Left forelimb (tissue), 1 donor: ENCODE measurements around the gene PHACTR3.
A peak's percentile ranks its signal among the peaks of the same experiment; 100 is the strongest.

Source experiments
- DNase-seq: peaks from one replicate; pipeline ENCODE4 v3.0.0-alpha.2; 2018; ENCODE audit warnings: low spot score

PHACTR3 gene

GRCh38 chr20:59671661-59672471 lies 67.5 kb downstream of the PHACTR3 start:
- DNase-seq: peak; percentile 36

- DNase-seq: peak; percentile 36
Measured at GRCh38 chr20:59672576-59672975, 68.2 kb downstream of the PHACTR3 start.

- peak; percentile 56 for DNase-seq
Measured at GRCh38 chr20:59673288-59673997, 69.1 kb downstream of the PHACTR3 start.

- DNase-seq: peak; percentile 15
Measured at GRCh38 chr20:59673998-59674445, 69.7 kb downstream of the PHACTR3 start.

GRCh38 chr20:59676126-59676850 lies 71.9 kb downstream of the PHACTR3 start:
- peak; percentile 62 for DNase-seq

GRCh38 chr20:59676851-59677182 lies 72.5 kb downstream of the PHACTR3 start:
- DNase-seq: no peak

- DNase-seq: no peak
Measured at GRCh38 chr20:59677586-59677985, 73.2 kb downstream of the PHACTR3 start.

GRCh38 chr20:59678288-59678687 lies 73.9 kb downstream of the PHACTR3 start:
- peak; percentile 42 for DNase-seq

GRCh38 chr20:59678951-59679350 lies 74.6 kb downstream of the PHACTR3 start:
- no peak for DNase-seq

- peak; percentile 22 for DNase-seq
Measured at GRCh38 chr20:59680148-59680650, 75.9 kb downstream of the PHACTR3 start.

- DNase-seq: peak; percentile 15
Measured at GRCh38 chr20:59680852-59681251, 76.5 kb downstream of the PHACTR3 start.

- peak; percentile 22 for DNase-seq
Measured at GRCh38 chr20:59682603-59683002, 78.3 kb downstream of the PHACTR3 start.

GRCh38 chr20:59683181-59683580 lies 78.8 kb downstream of the PHACTR3 start:
- DNase-seq: peak; percentile 14

- peak; percentile 56 for DNase-seq
Measured at GRCh38 chr20:59684685-59685242, 80.4 kb downstream of the PHACTR3 start.

GRCh38 chr20:59686404-59687346 lies 82.3 kb downstream of the PHACTR3 start:
- DNase-seq: peak; percentile 9

- DNase-seq: no peak
Measured at GRCh38 chr20:59688356-59688755, 84.0 kb downstream of the PHACTR3 start.

- DNase-seq: peak; percentile 48
Measured at GRCh38 chr20:59688999-59689398, 84.7 kb downstream of the PHACTR3 start.

GRCh38 chr20:59690101-59690500 lies 85.8 kb downstream of the PHACTR3 start:
- no peak for DNase-seq

- no peak for DNase-seq
Measured at GRCh38 chr20:59690976-59691375, 86.6 kb downstream of the PHACTR3 start.

- DNase-seq: peak; percentile 22
Measured at GRCh38 chr20:59692139-59692538, 87.8 kb downstream of the PHACTR3 start.

- peak; percentile 25 for DNase-seq
Measured at GRCh38 chr20:59693587-59693986, 89.2 kb downstream of the PHACTR3 start.
